HEK293 (cell line): ENCODE data around the gene PC.
A peak's percentile ranks its signal among the peaks of the same experiment; 100 is the strongest.

Experiments used
- BCL11B ChIP-seq: fragments of 450-650 bp; formaldehyde crosslinking; IDR thresholded peaks from 2 replicates; pipeline ENCODE4 v1.5.1; 2016; ENCODE audit warnings: low read depth, missing biosample characterization, missing genetic modification characterization
- GLI4 ChIP-seq: fragments of 450-650 bp; formaldehyde crosslinking; IDR thresholded peaks from 2 replicates; pipeline ENCODE4 v1.5.1; 2016; ENCODE audit warnings: missing biosample characterization, missing genetic modification characterization
- HOXD13 ChIP-seq: sonication (generic); formaldehyde crosslinking; IDR thresholded peaks from 2 replicates; pipeline ENCODE4 v1.8.0; 2022; ENCODE audit warnings: missing genetic modification reagents, borderline replicate concordance
- KLF7 ChIP-seq: fragments of 450-650 bp; formaldehyde crosslinking; IDR thresholded peaks from 2 replicates; pipeline ENCODE4 v1.5.1; 2016; ENCODE audit warnings: missing biosample characterization, missing genetic modification characterization, borderline replicate concordance
- MEIS1 ChIP-seq: sonication (generic); formaldehyde crosslinking; IDR thresholded peaks from 2 replicates; pipeline ENCODE4 v1.8.1; 2022; ENCODE audit warnings: missing genetic modification reagents, mild to moderate bottlenecking, borderline replicate concordance
- PRDM1 ChIP-seq: fragments of 450-650 bp; formaldehyde crosslinking; IDR thresholded peaks from 2 replicates; pipeline ENCODE4; 2016; ENCODE audit warnings: missing biosample characterization, missing genetic modification characterization
- SP7 ChIP-seq: fragments of 450-650 bp; formaldehyde crosslinking; IDR thresholded peaks from 2 replicates; pipeline ENCODE4 v1.5.1; 2016; ENCODE audit warnings: missing biosample characterization, missing genetic modification characterization
- YY1 ChIP-seq: fragments of 450-650 bp; formaldehyde crosslinking; IDR thresholded peaks from 2 replicates; pipeline ENCODE4 v1.5.1; 2018; ENCODE audit warnings: missing biosample characterization, missing genetic modification characterization
- ZBTB48 ChIP-seq: fragments of 450-650 bp; formaldehyde crosslinking; IDR thresholded peaks from 2 replicates; pipeline ENCODE4 v1.5.1; 2016; ENCODE audit warnings: missing biosample characterization, missing genetic modification characterization
- ZBTB7A ChIP-seq: fragments of 450-650 bp; formaldehyde crosslinking; IDR thresholded peaks from 2 replicates; pipeline ENCODE4 v1.5.1; 2016; ENCODE audit warnings: low read depth, missing biosample characterization, missing genetic modification characterization
- ZNF24 ChIP-seq: fragments of 450-650 bp; formaldehyde crosslinking; IDR thresholded peaks from 2 replicates; pipeline ENCODE4 v1.5.1; 2016; ENCODE audit warnings: missing biosample characterization, missing genetic modification characterization
- ZNF292 ChIP-seq: fragments of 450-650 bp; formaldehyde crosslinking; IDR thresholded peaks from 2 replicates; pipeline ENCODE4 v1.5.1; 2016; ENCODE audit warnings: low read depth, missing biosample characterization, missing genetic modification characterization, borderline replicate concordance
- ZNF341 ChIP-seq: fragments of 450-650 bp; formaldehyde crosslinking; IDR thresholded peaks from 2 replicates; pipeline ENCODE4; 2016; ENCODE audit warnings: low read depth, missing biosample characterization, missing genetic modification characterization
- ZNF426 ChIP-seq: fragments of 450-650 bp; formaldehyde crosslinking; IDR thresholded peaks from 2 replicates; pipeline ENCODE4 v1.5.1; 2017; ENCODE audit warnings: missing biosample characterization, missing genetic modification characterization, mild to moderate bottlenecking, inconsistent platforms, moderate library complexity
- ZNF510 ChIP-seq: fragments of 450-650 bp; formaldehyde crosslinking; IDR thresholded peaks from 2 replicates; pipeline ENCODE4 v1.5.1; 2018; ENCODE audit warnings: mild to moderate bottlenecking, missing genetic modification characterization, missing biosample characterization; ENCODE audit not compliant: insufficient replicate concordance
- ZNF529 ChIP-seq: fragments of 450-650 bp; formaldehyde crosslinking; IDR thresholded peaks from 2 replicates; pipeline ENCODE4 v1.5.1; 2017; ENCODE audit warnings: missing genetic modification characterization, missing biosample characterization; ENCODE audit not compliant: insufficient replicate concordance
- ZNF530 ChIP-seq: fragments of 450-650 bp; formaldehyde crosslinking; IDR thresholded peaks from 2 replicates; pipeline ENCODE4 v1.5.1; 2016; ENCODE audit warnings: low read depth, missing biosample characterization, missing genetic modification characterization
- ZNF548 ChIP-seq: fragments of 450-650 bp; formaldehyde crosslinking; IDR thresholded peaks from 2 replicates; pipeline ENCODE4 v1.5.1; 2016; ENCODE audit warnings: missing biosample characterization, missing genetic modification characterization
- ZNF558 ChIP-seq: fragments of 450-650 bp; formaldehyde crosslinking; IDR thresholded peaks from 2 replicates; pipeline ENCODE4 v1.5.1; 2016; ENCODE audit warnings: missing biosample characterization, missing genetic modification characterization
- ZNF837 ChIP-seq: fragments of 450-650 bp; formaldehyde crosslinking; IDR thresholded peaks from 2 replicates; pipeline ENCODE4 v1.5.1; 2016; ENCODE audit warnings: missing biosample characterization, missing genetic modification characterization
- ZSCAN16 ChIP-seq: fragments of 450-650 bp; formaldehyde crosslinking; IDR thresholded peaks from 2 replicates; pipeline ENCODE4 v1.5.1; 2016; ENCODE audit warnings: missing biosample characterization, missing genetic modification characterization
- ZXDB ChIP-seq: fragments of 450-650 bp; formaldehyde crosslinking; IDR thresholded peaks from 2 replicates; pipeline ENCODE4 v1.5.1; 2016; ENCODE audit warnings: missing biosample characterization, missing genetic modification characterization
- TF ChIP-seq, protein P1 (sequence below): fragments of 450-650 bp; formaldehyde crosslinking; IDR thresholded peaks from 2 replicates; pipeline ENCODE4 v1.5.1; 2016; ENCODE audit warnings: missing biosample characterization, missing genetic modification characterization
- TF ChIP-seq, protein P2 (sequence below): fragments of 450-650 bp; formaldehyde crosslinking; IDR thresholded peaks from 2 replicates; pipeline ENCODE4 v1.5.1; 2017; ENCODE audit warnings: missing biosample characterization, missing genetic modification characterization
- TF ChIP-seq, protein P3 (sequence below): fragments of 450-650 bp; formaldehyde crosslinking; IDR thresholded peaks from 2 replicates; pipeline ENCODE4 v1.5.1; 2016; ENCODE audit warnings: missing biosample characterization, missing genetic modification characterization
- TF ChIP-seq, protein P4 (sequence below): IDR thresholded peaks from 2 replicates; pipeline ENCODE4 v1.6.1; 2011; ENCODE audit warnings: mild to moderate bottlenecking, low read depth, low read length, borderline replicate concordance
- TF ChIP-seq, protein P5 (sequence below): fragments of 450-650 bp; formaldehyde crosslinking; IDR thresholded peaks from 2 replicates; pipeline ENCODE4 v1.5.1; 2016; ENCODE audit warnings: missing biosample characterization, missing genetic modification characterization

The PC gene

DNA sequence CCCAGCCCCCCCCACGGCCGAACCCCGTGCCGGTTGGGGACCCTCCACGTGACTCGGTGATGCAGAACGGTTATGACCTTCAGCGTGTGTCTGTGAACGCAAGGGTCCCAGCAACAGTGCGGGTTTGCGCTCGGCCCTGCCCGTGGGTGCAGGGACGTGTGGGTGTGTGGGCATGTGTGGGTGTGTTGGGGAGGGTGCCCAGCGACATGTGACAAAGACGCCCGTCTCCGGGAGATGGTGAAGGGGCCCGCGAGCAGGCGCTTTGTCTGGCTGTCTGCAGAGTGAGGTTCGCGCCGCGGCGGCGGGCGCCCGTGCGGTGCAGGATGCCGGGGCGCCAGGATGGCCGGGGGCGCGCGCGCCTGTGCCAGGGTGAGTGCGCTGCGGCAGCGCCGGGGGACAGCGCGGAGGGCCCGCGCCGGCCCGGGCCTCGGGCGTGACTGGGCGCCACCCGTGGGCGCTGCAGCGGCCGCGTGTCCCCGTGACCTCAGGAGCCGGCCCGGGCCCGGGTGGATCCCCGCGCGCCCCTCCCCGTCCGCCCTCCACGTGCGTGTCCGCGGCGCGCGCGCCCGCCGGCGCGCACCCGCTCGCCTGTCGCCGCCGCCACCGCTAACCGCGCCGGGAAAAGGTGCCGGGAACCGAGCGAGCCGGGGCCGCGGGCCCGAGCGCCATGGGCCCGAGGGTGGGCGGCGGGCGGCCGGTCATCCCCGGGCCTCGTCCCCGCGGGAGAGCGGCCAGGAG is 101.5 kb downstream of the PC start, which contains the start of gene LRFN4 (continued):
- TF ChIP-seq, protein P1, sequence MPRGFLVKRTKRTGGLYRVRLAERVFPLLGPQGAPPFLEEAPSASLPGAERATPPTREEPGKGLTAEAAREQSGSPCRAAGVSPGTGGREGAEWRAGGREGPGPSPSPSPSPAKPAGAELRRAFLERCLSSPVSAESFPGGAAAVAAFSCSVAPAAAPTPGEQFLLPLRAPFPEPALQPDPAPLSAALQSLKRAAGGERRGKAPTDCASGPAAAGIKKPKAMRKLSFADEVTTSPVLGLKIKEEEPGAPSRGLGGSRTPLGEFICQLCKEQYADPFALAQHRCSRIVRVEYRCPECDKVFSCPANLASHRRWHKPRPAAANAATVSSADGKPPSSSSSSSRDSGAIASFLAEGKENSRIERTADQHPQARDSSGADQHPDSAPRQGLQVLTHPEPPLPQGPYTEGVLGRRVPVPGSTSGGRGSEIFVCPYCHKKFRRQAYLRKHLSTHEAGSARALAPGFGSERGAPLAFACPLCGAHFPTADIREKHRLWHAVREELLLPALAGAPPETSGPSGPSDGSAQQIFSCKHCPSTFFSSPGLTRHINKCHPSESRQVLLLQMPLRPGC: 0 out of 2 replicates have a peak, but pooled peaks have one; percentile 24
- no peak for TF ChIP-seq ZBTB48 (tag by site-specific recombination)
- no peak for TF ChIP-seq GLI4
- TF ChIP-seq ZNF529: no peak
- TF ChIP-seq ZNF341: no peak
- no peak for TF ChIP-seq HOXD13 (CRISPR knock-in tag)
- no peak for TF ChIP-seq ZNF548 (tag by site-specific recombination)
- no peak for TF ChIP-seq ZSCAN16 (tag by site-specific recombination)
- TF ChIP-seq SP7 (tag by site-specific recombination): 0 out of 2 replicates have a peak, but pooled peaks have one; percentile 33
- no peak for TF ChIP-seq BCL11B (tag by site-specific recombination)
- TF ChIP-seq PRDM1: no peak
- TF ChIP-seq KLF7 (tag by site-specific recombination): peak; percentile 78; the same call in 1 of the 2 replicates
- TF ChIP-seq ZNF292 (tag by site-specific recombination): no peak
- no peak for TF ChIP-seq YY1 (tag by site-specific recombination)
- TF ChIP-seq ZNF530 (tag by site-specific recombination): no peak
- TF ChIP-seq, protein P2, sequence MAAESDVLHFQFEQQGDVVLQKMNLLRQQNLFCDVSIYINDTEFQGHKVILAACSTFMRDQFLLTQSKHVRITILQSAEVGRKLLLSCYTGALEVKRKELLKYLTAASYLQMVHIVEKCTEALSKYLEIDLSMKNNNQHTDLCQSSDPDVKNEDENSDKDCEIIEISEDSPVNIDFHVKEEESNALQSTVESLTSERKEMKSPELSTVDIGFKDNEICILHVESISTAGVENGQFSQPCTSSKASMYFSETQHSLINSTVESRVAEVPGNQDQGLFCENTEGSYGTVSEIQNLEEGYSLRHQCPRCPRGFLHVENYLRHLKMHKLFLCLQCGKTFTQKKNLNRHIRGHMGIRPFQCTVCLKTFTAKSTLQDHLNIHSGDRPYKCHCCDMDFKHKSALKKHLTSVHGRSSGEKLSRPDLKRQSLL (tag by site-specific recombination): no peak
- TF ChIP-seq ZNF426 (tag by site-specific recombination): no peak
- no peak for TF ChIP-seq MEIS1
- TF ChIP-seq, protein P3, sequence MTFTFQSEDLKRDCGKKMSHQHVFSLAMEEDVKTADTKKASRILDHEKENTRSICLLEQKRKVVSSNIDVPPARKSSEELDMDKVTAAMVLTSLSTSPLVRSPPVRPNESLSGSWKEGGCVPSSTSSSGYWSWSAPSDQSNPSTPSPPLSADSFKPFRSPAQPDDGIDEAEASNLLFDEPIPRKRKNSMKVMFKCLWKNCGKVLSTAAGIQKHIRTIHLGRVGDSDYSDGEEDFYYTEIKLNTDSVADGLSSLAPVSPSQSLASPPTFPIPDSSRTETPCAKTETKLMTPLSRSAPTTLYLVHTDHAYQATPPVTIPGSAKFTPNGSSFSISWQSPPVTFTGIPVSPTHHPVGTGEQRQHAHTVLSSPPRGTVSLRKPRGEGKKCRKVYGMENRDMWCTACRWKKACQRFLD (tag by site-specific recombination): no peak
- TF ChIP-seq, protein P4, sequence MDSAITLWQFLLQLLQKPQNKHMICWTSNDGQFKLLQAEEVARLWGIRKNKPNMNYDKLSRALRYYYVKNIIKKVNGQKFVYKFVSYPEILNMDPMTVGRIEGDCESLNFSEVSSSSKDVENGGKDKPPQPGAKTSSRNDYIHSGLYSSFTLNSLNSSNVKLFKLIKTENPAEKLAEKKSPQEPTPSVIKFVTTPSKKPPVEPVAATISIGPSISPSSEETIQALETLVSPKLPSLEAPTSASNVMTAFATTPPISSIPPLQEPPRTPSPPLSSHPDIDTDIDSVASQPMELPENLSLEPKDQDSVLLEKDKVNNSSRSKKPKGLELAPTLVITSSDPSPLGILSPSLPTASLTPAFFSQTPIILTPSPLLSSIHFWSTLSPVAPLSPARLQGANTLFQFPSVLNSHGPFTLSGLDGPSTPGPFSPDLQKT: no peak
- no peak for TF ChIP-seq ZNF837 (tag by site-specific recombination)
- peak; percentile 78 for TF ChIP-seq ZXDB (tag by site-specific recombination)
- TF ChIP-seq, protein P5, sequence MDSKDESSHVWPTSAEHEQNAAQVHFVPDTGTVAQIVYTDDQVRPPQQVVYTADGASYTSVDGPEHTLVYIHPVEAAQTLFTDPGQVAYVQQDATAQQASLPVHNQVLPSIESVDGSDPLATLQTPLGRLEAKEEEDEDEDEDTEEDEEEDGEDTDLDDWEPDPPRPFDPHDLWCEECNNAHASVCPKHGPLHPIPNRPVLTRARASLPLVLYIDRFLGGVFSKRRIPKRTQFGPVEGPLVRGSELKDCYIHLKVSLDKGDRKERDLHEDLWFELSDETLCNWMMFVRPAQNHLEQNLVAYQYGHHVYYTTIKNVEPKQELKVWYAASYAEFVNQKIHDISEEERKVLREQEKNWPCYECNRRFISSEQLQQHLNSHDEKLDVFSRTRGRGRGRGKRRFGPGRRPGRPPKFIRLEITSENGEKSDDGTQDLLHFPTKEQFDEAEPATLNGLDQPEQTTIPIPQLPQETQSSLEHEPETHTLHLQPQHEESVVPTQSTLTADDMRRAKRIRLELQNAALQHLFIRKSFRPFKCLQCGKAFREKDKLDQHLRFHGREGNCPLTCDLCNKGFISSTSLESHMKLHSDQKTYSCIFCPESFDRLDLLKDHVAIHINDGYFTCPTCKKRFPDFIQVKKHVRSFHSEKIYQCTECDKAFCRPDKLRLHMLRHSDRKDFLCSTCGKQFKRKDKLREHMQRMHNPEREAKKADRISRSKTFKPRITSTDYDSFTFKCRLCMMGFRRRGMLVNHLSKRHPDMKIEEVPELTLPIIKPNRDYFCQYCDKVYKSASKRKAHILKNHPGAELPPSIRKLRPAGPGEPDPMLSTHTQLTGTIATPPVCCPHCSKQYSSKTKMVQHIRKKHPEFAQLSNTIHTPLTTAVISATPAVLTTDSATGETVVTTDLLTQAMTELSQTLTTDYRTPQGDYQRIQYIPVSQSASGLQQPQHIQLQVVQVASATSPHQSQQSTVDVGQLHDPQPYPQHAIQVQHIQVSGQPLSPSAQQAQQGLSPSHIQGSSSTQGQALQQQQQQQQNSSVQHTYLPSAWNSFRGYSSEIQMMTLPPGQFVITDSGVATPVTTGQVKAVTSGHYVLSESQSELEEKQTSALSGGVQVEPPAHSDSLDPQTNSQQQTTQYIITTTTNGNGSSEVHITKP (tag by site-specific recombination): no peak
- no peak for TF ChIP-seq ZNF24 (tag by site-specific recombination)
- no peak for TF ChIP-seq ZNF510 (tag by site-specific recombination)
- TF ChIP-seq ZBTB7A (tag by site-specific recombination): peak; percentile 78; the same call in 1 of the 2 replicates
- no peak for TF ChIP-seq ZNF558 (tag by site-specific recombination)
